ENCODE results near the gene GNPTG. TPM values are rescaled to one million over a fixed set of nuclear protein-coding genes. Genes with fewer than 3 reads are reported as not detected.

Gene GNPTG
- total RNA-seq, 2 donors from 2014 or later: 99.6 to 132 TPM

DNA sequence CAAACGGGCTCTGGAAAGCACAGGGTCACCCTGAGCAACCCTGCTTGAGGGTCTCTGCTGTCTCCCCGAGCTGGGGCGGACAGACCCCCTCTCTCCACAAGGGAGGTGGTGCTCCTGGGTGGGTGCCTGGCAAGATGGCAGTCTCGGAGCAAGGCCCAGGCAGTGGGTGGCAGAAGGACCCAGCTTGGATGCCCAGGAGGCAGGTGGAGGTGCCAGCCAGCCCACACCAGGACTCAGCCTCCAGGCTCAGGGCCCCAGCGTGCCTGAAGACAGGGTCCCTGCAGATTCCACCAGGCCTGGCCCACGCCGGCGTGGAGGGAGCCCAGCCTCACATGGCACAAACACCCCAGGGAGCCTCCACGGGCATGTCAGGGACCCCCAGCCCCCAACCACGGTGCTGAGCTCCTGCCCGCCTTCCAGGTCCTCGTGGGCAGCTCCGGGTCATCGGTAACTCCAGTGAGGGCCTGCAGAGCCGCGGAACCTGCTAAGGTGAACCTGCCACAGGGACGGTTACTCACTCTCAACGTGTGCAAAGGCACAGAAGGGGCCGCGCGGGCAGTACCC is 42.0 kb downstream of the GNPTG start:
- intact Hi-C loops (cut with DNase I): no loop called here
- H3K27me3 ChIP-seq (replicated peaks; ENCODE audit: insufficient read depth): no peaks in the 10 kb centered on the region
- H3K9me3 ChIP-seq: no peaks in the 10 kb centered on the region
- H3K4me3 ChIP-seq: no peak overlapping the region
- H3K4me1 ChIP-seq (replicated peaks): no peaks in the 10 kb centered on the region
- TF ChIP-seq POLR2A (IDR thresholded peaks at IDR 0.05): no peak
- TF ChIP-seq POLR2AphosphoS5 (IDR thresholded peaks at IDR 0.05): no peak
- TF ChIP-seq, protein P1, sequence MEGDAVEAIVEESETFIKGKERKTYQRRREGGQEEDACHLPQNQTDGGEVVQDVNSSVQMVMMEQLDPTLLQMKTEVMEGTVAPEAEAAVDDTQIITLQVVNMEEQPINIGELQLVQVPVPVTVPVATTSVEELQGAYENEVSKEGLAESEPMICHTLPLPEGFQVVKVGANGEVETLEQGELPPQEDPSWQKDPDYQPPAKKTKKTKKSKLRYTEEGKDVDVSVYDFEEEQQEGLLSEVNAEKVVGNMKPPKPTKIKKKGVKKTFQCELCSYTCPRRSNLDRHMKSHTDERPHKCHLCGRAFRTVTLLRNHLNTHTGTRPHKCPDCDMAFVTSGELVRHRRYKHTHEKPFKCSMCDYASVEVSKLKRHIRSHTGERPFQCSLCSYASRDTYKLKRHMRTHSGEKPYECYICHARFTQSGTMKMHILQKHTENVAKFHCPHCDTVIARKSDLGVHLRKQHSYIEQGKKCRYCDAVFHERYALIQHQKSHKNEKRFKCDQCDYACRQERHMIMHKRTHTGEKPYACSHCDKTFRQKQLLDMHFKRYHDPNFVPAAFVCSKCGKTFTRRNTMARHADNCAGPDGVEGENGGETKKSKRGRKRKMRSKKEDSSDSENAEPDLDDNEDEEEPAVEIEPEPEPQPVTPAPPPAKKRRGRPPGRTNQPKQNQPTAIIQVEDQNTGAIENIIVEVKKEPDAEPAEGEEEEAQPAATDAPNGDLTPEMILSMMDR (IDR thresholded peaks at IDR 0.05): no peak
- no peak overlapping the region for H3K27ac ChIP-seq
- WGBS: 94% methylated on average over 20 of the region's 21 CpGs
- peaks cover 3 to 23% of the 10 kb centered on the region in 2 donors for H3K36me3 ChIP-seq
- DNase-seq (ENCODE audit: low spot score): no peak

DNA sequence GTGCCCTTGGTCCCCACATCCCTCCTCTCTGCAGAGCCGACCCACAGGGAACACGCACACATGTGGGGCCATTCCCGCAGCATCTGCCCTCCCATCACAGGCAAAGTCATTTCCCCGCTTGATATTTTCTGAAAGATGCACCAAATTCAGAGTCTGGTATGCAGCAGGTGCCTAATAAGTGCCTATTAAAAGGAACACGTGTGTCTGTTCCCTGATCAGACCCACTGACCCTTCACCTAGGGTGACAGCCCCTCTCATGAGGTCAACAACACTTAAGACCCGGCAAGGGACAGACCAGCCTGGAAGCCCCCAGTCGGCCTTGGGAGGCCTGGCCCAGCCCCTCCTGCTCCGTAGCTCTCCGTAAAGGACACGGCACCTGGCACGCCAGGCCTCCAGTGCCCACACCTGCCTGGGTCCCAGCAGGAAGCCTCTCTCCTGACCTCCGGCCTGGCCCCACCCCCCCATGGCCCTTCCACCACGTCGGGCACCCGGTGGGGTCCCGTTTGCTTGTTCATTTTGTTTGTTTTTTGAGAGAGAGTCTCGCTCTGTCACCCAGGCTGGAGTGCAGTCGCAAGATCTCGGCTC is 42.7 kb downstream of the GNPTG start:
- DNase-seq (ENCODE audit: low spot score): no peak
- Histone ChIP-seq H3K4me1 (replicated peaks) (no peaks in the 10 kb centered on the region), H3K4me3 (no peak overlapping the region), H3K9me3 (no peaks in the 10 kb centered on the region), H3K27ac (no peak overlapping the region), H3K27me3 (replicated peaks; ENCODE audit: insufficient read depth) (no peaks in the 10 kb centered on the region), H3K36me3 (peaks cover 2 to 31% of the 10 kb centered on the region in 2 donors)
- intact Hi-C loops (cut with DNase I): no loop called here
- no peak for TF ChIP-seq POLR2AphosphoS5 (IDR thresholded peaks at IDR 0.05)
- TF ChIP-seq POLR2A (IDR thresholded peaks at IDR 0.05): no peak
- TF ChIP-seq, protein P1 (IDR thresholded peaks at IDR 0.05): no peak
- WGBS: 88% methylated on average over 18 of the region's 19 CpGs

DNA sequence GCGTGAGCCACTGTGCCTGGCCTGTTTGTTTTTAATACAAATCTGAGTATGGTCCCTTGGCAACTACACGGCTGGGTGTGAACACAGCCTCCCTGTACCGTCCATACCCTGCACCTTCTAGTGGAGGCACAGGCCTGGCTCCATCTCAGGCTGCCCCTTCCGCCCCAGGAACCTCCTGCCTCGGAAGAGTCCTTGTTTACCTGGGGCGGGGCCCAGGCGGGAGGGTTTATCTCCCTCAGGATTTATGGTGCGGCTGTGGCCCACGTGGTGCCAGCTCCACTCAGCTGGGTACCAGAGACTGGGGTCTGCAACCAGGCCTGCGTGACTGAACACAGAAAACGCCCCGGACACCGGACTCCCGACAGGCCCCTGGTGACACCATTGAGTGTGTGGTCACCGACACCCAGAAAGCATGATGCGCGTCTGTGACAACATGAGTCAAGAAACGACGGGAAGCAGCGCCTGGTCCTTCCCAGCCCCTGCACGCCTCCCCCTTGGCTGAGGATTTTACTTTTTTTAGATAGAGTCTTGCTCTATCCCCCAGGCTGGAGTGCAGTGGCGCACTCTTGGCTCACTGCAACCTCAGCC is 43.8 kb downstream of the GNPTG start:
- intact Hi-C loops (cut with DNase I): no loop called here
- Histone ChIP-seq H3K36me3 (peaks cover 0 to 25% of the 10 kb centered on the region in 2 donors), H3K27ac (no peak overlapping the region), H3K9me3 (no peaks in the 10 kb centered on the region), H3K4me1 (replicated peaks) (no peaks in the 10 kb centered on the region), H3K4me3 (no peak overlapping the region), H3K27me3 (replicated peaks; ENCODE audit: insufficient read depth) (no peaks in the 10 kb centered on the region)
- DNase-seq (ENCODE audit: low spot score): no peak
- WGBS: 76% methylated on average over 22 of the region's 22 CpGs
- TF ChIP-seq, protein P1 (IDR thresholded peaks at IDR 0.05): no peak
- no peak for TF ChIP-seq POLR2A (IDR thresholded peaks at IDR 0.05)
- TF ChIP-seq POLR2AphosphoS5 (IDR thresholded peaks at IDR 0.05): no peak

DNA sequence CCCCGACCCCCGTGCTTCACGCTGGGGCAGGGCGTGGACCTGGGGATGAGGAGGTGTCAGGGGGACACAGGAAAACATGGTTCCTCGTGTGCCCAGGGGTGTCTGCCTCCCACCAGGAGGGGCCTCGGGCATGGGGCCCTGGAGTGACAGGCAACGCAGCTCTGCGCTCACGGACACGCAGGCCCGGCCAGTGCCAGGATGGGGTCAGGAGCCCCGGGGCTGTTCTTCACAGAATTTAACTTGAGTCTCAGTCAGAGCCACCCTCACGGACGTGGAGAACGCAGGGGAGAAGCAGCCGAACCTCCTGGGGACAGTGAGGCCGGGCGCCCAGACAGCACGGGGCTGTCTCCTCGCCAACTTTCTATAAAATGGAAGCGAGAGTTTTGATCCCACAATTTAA is 46.0 kb downstream of the GNPTG start:
- WGBS: 94% methylated on average over 21 of the region's 21 CpGs
- Histone ChIP-seq H3K36me3 (peaks cover under 1 to 25% of the 10 kb centered on the region in 2 donors), H3K4me1 (replicated peaks) (no peaks in the 10 kb centered on the region), H3K4me3 (no peak overlapping the region), H3K9me3 (no peaks in the 10 kb centered on the region), H3K27ac (no peak overlapping the region), H3K27me3 (replicated peaks; ENCODE audit: insufficient read depth) (no peaks in the 10 kb centered on the region)
- TF ChIP-seq, protein P1 (IDR thresholded peaks at IDR 0.05): no peak
- TF ChIP-seq POLR2AphosphoS5 (IDR thresholded peaks at IDR 0.05) (no peak), POLR2A (IDR thresholded peaks at IDR 0.05) (no peak)
- no peak for DNase-seq (ENCODE audit: low spot score)
- intact Hi-C loops (cut with DNase I): no loop called here

DNA sequence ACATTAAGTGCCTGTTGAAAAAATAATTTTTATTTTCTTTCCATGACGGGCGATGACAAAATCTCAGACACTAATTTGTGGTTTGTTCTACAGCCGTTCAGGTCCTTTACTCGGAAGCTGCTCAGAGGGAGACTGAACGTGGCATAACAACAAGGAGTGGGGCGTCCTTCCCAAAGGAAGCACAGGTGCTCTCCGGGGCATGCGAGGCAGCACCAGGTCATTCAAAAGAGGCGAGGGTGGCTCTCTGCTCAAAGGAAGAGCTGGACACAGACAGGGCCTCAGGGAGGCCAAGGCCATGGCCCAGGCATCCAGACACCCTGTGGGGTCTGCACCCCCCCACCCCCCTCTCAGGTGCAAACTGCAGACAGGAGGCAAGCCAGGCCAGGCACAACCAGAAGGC is 46.6 kb downstream of the GNPTG start:
- intact Hi-C loops (cut with DNase I): no loop called here
- H3K27ac ChIP-seq: no peak overlapping the region
- no peak overlapping the region for H3K4me3 ChIP-seq
- TF ChIP-seq POLR2A (IDR thresholded peaks at IDR 0.05) (no peak), POLR2AphosphoS5 (IDR thresholded peaks at IDR 0.05) (no peak)
- TF ChIP-seq, protein P1 (IDR thresholded peaks at IDR 0.05): no peak
- H3K4me1 ChIP-seq (replicated peaks): no peaks in the 10 kb centered on the region
- H3K36me3 ChIP-seq: peaks cover 4 to 23% of the 10 kb centered on the region in 2 donors
- 97% methylated on average over 9 of the region's 9 CpGs for WGBS
- H3K27me3 ChIP-seq (replicated peaks; ENCODE audit: insufficient read depth): no peaks in the 10 kb centered on the region
- H3K9me3 ChIP-seq: no peaks in the 10 kb centered on the region
- no peak for DNase-seq (ENCODE audit: low spot score)
